ENCODE measurements around the gene CD47. TPM values are rescaled to one million over a fixed set of nuclear protein-coding genes. Genes with fewer than 3 reads are reported as not detected.
A peak's percentile ranks its signal among the peaks of the same experiment; 100 is the strongest.

Gene CD47
- total RNA-seq (68.6 and 101 TPM in 2 replicates), polyA plus RNA-seq (81.7 and 94.0 TPM in 2 replicates)

GRCh38 chr3:108090701-108091497 lies at the start of gene CD47:
Gene CD47, minus strand, starts transcription at chr3:108091031. Its CDS starts 123 bp downstream, at chr3:108090908.
- under 1% methylated on average over 32 of the region's 106 CpGs for WGBS (ENCODE audit: low lambda C conversion rate, missing lambda C conversion rate)
- H3K27ac ChIP-seq: peak within 1 kb of the TSS; percentile 79
- H4K20me1 ChIP-seq (ENCODE audit: insufficient read depth, poor library complexity, severe bottlenecking): no peaks in the 10 kb centered on the region

GRCh38 chr3:108137460-108137814 lies 46.6 kb upstream of the CD47 start:
- Histone ChIP-seq H3K4me2 (peak overlapping the region; percentile 52), H3K36me3 (replicated peaks; ENCODE audit: insufficient read depth, low read depth) (peaks cover 3% of the 10 kb centered on the region), H3K27me3 (no peaks in the 10 kb centered on the region), H3K27ac (peak overlapping the region; percentile 78), H4K20me1 (ENCODE audit: insufficient read depth, poor library complexity, severe bottlenecking) (no peaks in the 10 kb centered on the region), H2AFZ (no peak overlapping the region), H3K9me3 (ENCODE audit: low read depth) (no peaks in the 10 kb centered on the region), H3K79me2 (no peaks in the 10 kb centered on the region), H3K9me2 (replicated peaks; ENCODE audit: insufficient read depth) (no peaks in the 10 kb centered on the region), H3K4me3 (no peak overlapping the region), H3K4me1 (ENCODE audit: insufficient read depth) (no peaks in the 10 kb centered on the region)
- 51% methylated on average over 5 of the region's 5 CpGs for whole genome bisulfite sequencing (ENCODE audit: low lambda C conversion rate, missing lambda C conversion rate)
- DNase-seq (ENCODE audit: low spot score): no peak
- no peak for TF ChIP-seq EZH2phosphoT487 (IDR thresholded peaks at IDR 0.05; ENCODE audit: low read depth, severe bottlenecking, unreplicated experiment)
- no peak for TF ChIP-seq EZH2 (IDR thresholded peaks at IDR 0.05; ENCODE audit: borderline replicate concordance)
- no peak for TF ChIP-seq CTCF (IDR thresholded peaks at IDR 0.05; ENCODE audit: poor library complexity)

More at GRCh38 chr3:108090701-108091497, at the start of gene CD47:
- DNase-seq (ENCODE audit: low spot score): peak; percentile 95
- Histone ChIP-seq H3K9me2 (replicated peaks; ENCODE audit: insufficient read depth) (no peaks in the 10 kb centered on the region), H2AFZ (peak within 1 kb of the TSS; percentile 99), H3K79me2 (peaks cover 24% of the 10 kb centered on the region), H3K36me3 (replicated peaks; ENCODE audit: insufficient read depth, low read depth) (no peaks in the 10 kb centered on the region), H3K4me2 (peak within 1 kb of the TSS; percentile 87), H3K4me3 (peak within 1 kb of the TSS; percentile 99), H3K9me3 (ENCODE audit: low read depth) (no peaks in the 10 kb centered on the region), H3K27me3 (no peaks in the 10 kb centered on the region), H3K4me1 (ENCODE audit: insufficient read depth) (no peaks in the 10 kb centered on the region)
- no peak for TF ChIP-seq EZH2 (IDR thresholded peaks at IDR 0.05; ENCODE audit: borderline replicate concordance)
- no peak for TF ChIP-seq EZH2phosphoT487 (IDR thresholded peaks at IDR 0.05; ENCODE audit: low read depth, severe bottlenecking, unreplicated experiment)
- no peak for TF ChIP-seq CTCF (IDR thresholded peaks at IDR 0.05; ENCODE audit: poor library complexity)

- 73% methylated on average over 11 of the region's 13 CpGs for WGBS (ENCODE audit: low lambda C conversion rate, missing lambda C conversion rate)
- Histone ChIP-seq H3K79me2 (no peaks in the 10 kb centered on the region), H3K27ac (peak overlapping the region; percentile 78), H3K27me3 (no peaks in the 10 kb centered on the region), H3K36me3 (replicated peaks; ENCODE audit: insufficient read depth, low read depth) (peaks cover 3% of the 10 kb centered on the region), H3K4me1 (ENCODE audit: insufficient read depth) (no peaks in the 10 kb centered on the region), H3K4me2 (peak overlapping the region; percentile 52), H3K9me2 (replicated peaks; ENCODE audit: insufficient read depth) (no peaks in the 10 kb centered on the region), H4K20me1 (ENCODE audit: insufficient read depth, poor library complexity, severe bottlenecking) (no peaks in the 10 kb centered on the region), H3K4me3 (no peak overlapping the region), H2AFZ (no peak overlapping the region), H3K9me3 (ENCODE audit: low read depth) (no peaks in the 10 kb centered on the region)
- no peak for TF ChIP-seq EZH2phosphoT487 (IDR thresholded peaks at IDR 0.05; ENCODE audit: low read depth, severe bottlenecking, unreplicated experiment)
- no peak for TF ChIP-seq EZH2 (IDR thresholded peaks at IDR 0.05; ENCODE audit: borderline replicate concordance)
- no peak for TF ChIP-seq CTCF (IDR thresholded peaks at IDR 0.05; ENCODE audit: poor library complexity)
- no peak for DNase-seq (ENCODE audit: low spot score)
These were observed 46.0 kb upstream of the CD47 start for GRCh38 chr3:108136561-108137459.
